Keratinocyte (primary cell): ENCODE results near the gene NCKAP5. TPM values are rescaled to one million over a fixed set of nuclear protein-coding genes. Genes with fewer than 3 reads are reported as not detected.

Experiments used
- DNase-seq: peaks from one replicate; pipeline ENCODE4 v3.0.0-alpha.2; 2011; ENCODE audit warnings: low read depth, missing footprints, low spot score
- FAIRE-seq: peaks from 2 replicates; lab custom pipeline; 2011; peaks lifted over from hg19 to GRCh38; lab: Jason Lieb, UNC
- H2AFZ ChIP-seq: 2 replicates; pipeline ENCODE4 v1.6.0; 2012; ENCODE audit warnings: low read length, control low read depth, inconsistent platforms; ENCODE audit not compliant: control insufficient read depth
- H3K27ac ChIP-seq: 2 replicates; pipeline ENCODE4 v1.5.1; 2011; ENCODE audit warnings: low read length; ENCODE audit not compliant: control insufficient read depth, insufficient read depth
- H3K27me3 ChIP-seq: 3 replicates; pipeline ENCODE4 v1.6.0; 2011; ENCODE audit warnings: low read length; ENCODE audit not compliant: control insufficient read depth, insufficient read depth; ENCODE audit errors: extremely low read depth
- H3K36me3 ChIP-seq, 2 experiments: 2 replicates in 1 of 2; 3 replicates in 1 of 2; pipeline ENCODE4 v1.5.1; 2011; ENCODE audit warnings: low read length in 2 of 2, mild to moderate bottlenecking in 1 of 2; ENCODE audit not compliant: control insufficient read depth in 2 of 2, insufficient read depth in 2 of 2; ENCODE audit errors: extremely low read depth in 1 of 2
- H3K4me1 ChIP-seq: 3 replicates; pipeline ENCODE4 v1.5.1; 2011; ENCODE audit warnings: low read length; ENCODE audit not compliant: control insufficient read depth, insufficient read depth; ENCODE audit errors: extremely low read depth
- H3K4me2 ChIP-seq: 3 replicates; pipeline ENCODE4 v1.6.0; 2011; ENCODE audit warnings: low read depth, low read length; ENCODE audit not compliant: control insufficient read depth, insufficient read depth; ENCODE audit errors: extremely low read depth
- H3K4me3 ChIP-seq, 3 experiments: fragments of 200-600 bp in 1 of 3; sonication (generic) in 1 of 3; 2 replicates in 2 of 3; 3 replicates in 1 of 3; pipeline ENCODE4 v1.5.1; 2011 to 2016; ENCODE audit warnings: low read length in 3 of 3, mild to moderate bottlenecking in 3 of 3, control low read depth in 2 of 3, inconsistent platforms in 1 of 3, low read depth in 1 of 3, mixed read lengths in 1 of 3, mixed run types in 1 of 3, moderate library complexity in 1 of 3; ENCODE audit not compliant: control insufficient read depth in 2 of 3, insufficient read depth in 2 of 3; ENCODE audit errors: extremely low read depth in 1 of 3
- H3K79me2 ChIP-seq: 2 replicates; pipeline ENCODE4 v1.6.0; 2012; ENCODE audit warnings: low read length; ENCODE audit not compliant: control insufficient read depth, insufficient read depth
- H3K9ac ChIP-seq: 3 replicates; pipeline ENCODE4 v1.6.0; 2011; ENCODE audit warnings: low read length; ENCODE audit not compliant: control insufficient read depth, insufficient read depth; ENCODE audit errors: extremely low read depth
- H3K9me1 ChIP-seq: 3 replicates; pipeline ENCODE4 v1.6.0; 2011; ENCODE audit warnings: low read length; ENCODE audit not compliant: control insufficient read depth, insufficient read depth; ENCODE audit errors: extremely low read depth
- H3K9me3 ChIP-seq: 2 replicates; pipeline ENCODE4 v1.5.1; 2012; ENCODE audit warnings: low read depth, low read length; ENCODE audit not compliant: control insufficient read depth
- H4K20me1 ChIP-seq: 3 replicates; pipeline ENCODE4 v1.6.0; 2011; ENCODE audit warnings: low read length; ENCODE audit not compliant: control insufficient read depth, insufficient read depth; ENCODE audit errors: extremely low read depth
- CTCF ChIP-seq, 3 experiments: IDR thresholded peaks in 1 of 3; conservative IDR thresholded peaks in 1 of 3; optimal IDR thresholded peaks in 1 of 3; 2 replicates in 2 of 3; 3 replicates in 1 of 3; pipeline versions ENCODE3 to v1.5.1; 2011; ENCODE audit warnings: low read length in 3 of 3, mild to moderate bottlenecking in 3 of 3, moderate library complexity in 2 of 3, control low read depth in 1 of 3, inconsistent platforms in 1 of 3; ENCODE audit not compliant: insufficient read depth in 2 of 3; ENCODE audit errors: extremely low read depth in 1 of 3
- EZH2 ChIP-seq: IDR thresholded peaks from one replicate; pipeline ENCODE4 v1.6.1; 2012; ENCODE audit warnings: inconsistent platforms, mild to moderate bottlenecking, low read length, moderate library complexity
- dilution Hi-C: fragments of 300-500 bp; cut with MboI; formaldehyde crosslinking; loops from one replicate; pipeline ENCODE4 v1.7.0; 2020; ENCODE audit warnings: low sequenced_read_pairs; ENCODE audit not compliant: extremely low pct_ligation_motif_present
- polyA plus RNA-seq, 5 experiments: library from polyadenylated mRNA; depleted of rRNA in 3 of 5; stranded (reverse) in 3 of 5; stranded (forward) in 1 of 5; unstranded in 1 of 5; fragments of >200 nt; gene quantifications; 1 replicate in 1 of 5; 2 replicates in 3 of 5; 3 replicates in 1 of 5; pipeline versions ENCODE4 v1.2.1 to v1.2.3, GENCODE V29; 2011 to 2012; ENCODE audit warnings: missing spikeins in 2 of 5, low read depth in 1 of 5, low replicate concordance in 1 of 5

Gene NCKAP5
- polyA plus RNA-seq, 1 donor (not counting 4 experiments of a cell fraction or from before 2014, with no cell fraction given): 3.6 TPM

GRCh38 chr2:132782176-132782783 is 786.0 kb downstream of the NCKAP5 start:
- Histone ChIP-seq H3K27ac (no peak overlapping the region), H2AFZ (no peak overlapping the region), H3K36me3 (no peaks in the 10 kb centered on the region), H3K9ac (no peak overlapping the region), H3K79me2 (no peaks in the 10 kb centered on the region), H4K20me1 (no peaks in the 10 kb centered on the region), H3K9me1 (no peaks in the 10 kb centered on the region), H3K4me1 (no peaks in the 10 kb centered on the region), H3K4me3 (no peak overlapping the region), H3K9me3 (no peaks in the 10 kb centered on the region), H3K4me2 (no peak overlapping the region), H3K27me3 (no peaks in the 10 kb centered on the region)
- TF ChIP-seq CTCF (optimal IDR thresholded peaks at IDR 0.05 in 1 of 3, IDR thresholded peaks at IDR 0.05 in 1 of 3, conservative IDR thresholded peaks at IDR 0.05 in 1 of 3; ENCODE audit: extremely low read depth in 1 of 3, insufficient read depth in 2 of 3, low read length in 3 of 3) (no peak), EZH2 (no peak)
- dilution Hi-C loops: no loop called here
- DNase-seq (no peak), FAIRE-seq (no peak)

- no peaks in the 10 kb centered on the region for H3K27me3 ChIP-seq
- no peaks in the 10 kb centered on the region for H3K36me3 ChIP-seq
- dilution Hi-C loops: no loop called here
- no peak overlapping the region for H3K9ac ChIP-seq
- no peak for DNase-seq
- H3K27ac ChIP-seq: no peak overlapping the region
- no peak overlapping the region for H3K4me3 ChIP-seq
- H3K4me1 ChIP-seq: no peaks in the 10 kb centered on the region
- no peak overlapping the region for H3K4me2 ChIP-seq
- FAIRE-seq: no peak
- H3K9me3 ChIP-seq: no peaks in the 10 kb centered on the region
- no peaks in the 10 kb centered on the region for H3K79me2 ChIP-seq
- H4K20me1 ChIP-seq: no peaks in the 10 kb centered on the region
- H3K9me1 ChIP-seq: no peaks in the 10 kb centered on the region
- no peak overlapping the region for H2AFZ ChIP-seq
- TF ChIP-seq CTCF (optimal IDR thresholded peaks at IDR 0.05 in 1 of 3, IDR thresholded peaks at IDR 0.05 in 1 of 3, conservative IDR thresholded peaks at IDR 0.05 in 1 of 3; ENCODE audit: extremely low read depth in 1 of 3, insufficient read depth in 2 of 3, low read length in 3 of 3): no peak
- no peak for TF ChIP-seq EZH2
Observed at GRCh38 chr2:132780651-132781050, 787.6 kb downstream of the NCKAP5 start.
